CD4-positive, alpha-beta T cell treated with Interleukin-6 for 4 hours (primary cell): ENCODE data around the gene DHRSX.
"Not testable (repeated sequence)": the region's sequence is repeated elsewhere in the genome, so short reads cannot be mapped to it uniquely, and the experiment has no call there.

Experiments used
- DNase-seq: peaks from one replicate; pipeline ENCODE4 v3.0.0-alpha.2; 2020; ENCODE audit warnings: mixed read lengths

Gene DHRSX, protein sequence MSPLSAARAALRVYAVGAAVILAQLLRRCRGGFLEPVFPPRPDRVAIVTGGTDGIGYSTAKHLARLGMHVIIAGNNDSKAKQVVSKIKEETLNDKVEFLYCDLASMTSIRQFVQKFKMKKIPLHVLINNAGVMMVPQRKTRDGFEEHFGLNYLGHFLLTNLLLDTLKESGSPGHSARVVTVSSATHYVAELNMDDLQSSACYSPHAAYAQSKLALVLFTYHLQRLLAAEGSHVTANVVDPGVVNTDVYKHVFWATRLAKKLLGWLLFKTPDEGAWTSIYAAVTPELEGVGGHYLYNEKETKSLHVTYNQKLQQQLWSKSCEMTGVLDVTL

GRCh38 chrX:2500803-2501558 lies at the start of gene DHRSX, which contains the start of gene ZBED1:
Gene DHRSX (minus strand): TSS chrX:2500976. CDS start chrX:2500925, 51 bp downstream.
Gene ZBED1 (minus strand): TSS chrX:2500976. CDS start chrX:2490719, 10,257 bp downstream.
- DNase-seq, result peak; percentile 63

DNA sequence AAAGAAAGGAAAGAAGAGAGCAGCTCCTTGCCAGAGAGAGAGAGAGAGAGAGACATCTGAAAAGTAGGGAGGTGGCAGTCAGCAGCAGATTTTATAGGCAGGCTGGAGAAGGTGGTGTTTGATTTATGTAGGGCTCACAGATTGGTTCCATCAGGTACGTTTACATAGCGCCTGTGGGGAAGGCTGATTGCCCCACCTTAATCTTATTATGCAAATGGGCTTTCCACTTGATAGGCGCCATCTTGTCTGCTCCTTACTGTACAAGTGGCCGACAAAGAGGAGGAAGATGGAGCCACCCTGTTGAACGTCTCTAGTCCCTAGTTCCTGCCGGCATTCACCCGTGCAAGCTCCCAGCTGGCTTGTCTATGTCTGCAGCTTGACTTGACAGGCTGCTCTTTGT lies 49.1 kb upstream of the DHRSX start:
- no peak for DNase-seq

DNA sequence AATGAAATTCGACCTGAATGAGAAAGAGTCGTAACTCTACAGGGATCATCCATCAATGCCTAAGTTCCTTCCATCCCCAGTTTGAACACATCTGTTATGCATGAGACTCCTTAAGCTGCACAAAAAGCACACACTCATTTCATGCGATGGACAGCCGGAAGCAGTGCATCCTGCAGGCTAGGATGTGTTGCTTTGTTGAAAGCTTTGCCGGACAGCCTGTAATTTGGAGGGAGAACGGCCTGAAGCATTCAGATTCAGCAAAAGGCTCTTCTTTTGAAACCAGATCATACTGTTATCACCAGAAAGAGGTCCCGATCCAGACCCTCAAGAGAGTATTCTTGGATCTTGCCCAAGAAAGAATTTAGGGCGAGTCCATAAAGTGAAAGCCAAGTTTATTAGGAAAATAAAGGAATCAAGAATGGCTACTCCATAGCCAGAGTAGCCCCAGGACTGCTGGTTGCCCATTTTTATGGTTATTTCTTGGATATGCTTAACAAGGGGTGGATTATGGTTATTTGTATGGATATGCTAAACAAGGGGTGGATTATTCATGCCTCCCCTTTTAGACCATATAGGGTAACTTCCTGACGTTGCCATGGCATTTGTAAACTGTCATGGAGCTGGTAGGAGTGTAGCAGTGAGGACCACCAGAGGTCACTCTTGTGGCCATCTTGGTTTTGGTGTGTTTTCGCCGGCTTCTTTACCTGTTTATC lies 48.1 kb upstream of the DHRSX start:
- no peak for DNase-seq

DNA sequence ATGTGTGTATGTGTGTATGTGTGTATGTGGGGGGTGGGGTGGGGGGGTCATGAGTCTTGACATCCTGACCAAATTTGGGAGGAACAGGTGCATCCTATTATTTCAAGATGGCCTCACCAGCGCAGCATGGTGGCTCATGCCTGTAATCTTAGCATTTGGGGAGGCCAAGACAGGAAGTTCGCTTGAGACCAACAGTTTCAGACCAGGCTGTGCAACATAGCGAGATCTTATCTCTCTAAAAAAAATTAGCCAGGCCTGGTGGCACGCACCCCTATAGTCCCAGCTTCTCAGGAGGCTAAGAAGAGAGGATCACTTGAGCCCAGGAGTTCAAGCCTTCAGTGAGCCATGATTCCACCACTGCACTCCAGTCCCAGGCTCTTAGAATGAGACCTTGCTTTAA lies 47.0 kb upstream of the DHRSX start:
- DNase-seq, result no peak

DNA sequence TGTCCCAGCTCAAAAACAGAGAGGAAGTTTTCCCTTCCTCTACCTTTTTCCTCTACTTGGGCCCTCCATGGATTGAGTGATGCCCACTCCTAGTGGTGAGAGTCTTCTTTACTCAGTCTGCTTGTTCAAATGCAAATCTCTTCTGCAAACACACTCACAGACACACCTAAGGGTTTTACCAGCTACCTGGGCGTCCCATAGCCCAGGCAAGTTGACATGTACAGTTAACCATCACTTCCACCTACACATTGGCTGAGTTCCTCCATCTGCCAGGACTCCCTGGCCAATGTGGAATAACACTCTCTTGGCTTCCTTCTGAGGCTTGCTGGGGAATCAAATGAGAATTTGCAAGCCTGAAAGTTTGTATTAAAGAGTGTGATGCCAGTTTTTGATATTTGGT lies 45.7 kb upstream of the DHRSX start:
- no peak for DNase-seq

DNA sequence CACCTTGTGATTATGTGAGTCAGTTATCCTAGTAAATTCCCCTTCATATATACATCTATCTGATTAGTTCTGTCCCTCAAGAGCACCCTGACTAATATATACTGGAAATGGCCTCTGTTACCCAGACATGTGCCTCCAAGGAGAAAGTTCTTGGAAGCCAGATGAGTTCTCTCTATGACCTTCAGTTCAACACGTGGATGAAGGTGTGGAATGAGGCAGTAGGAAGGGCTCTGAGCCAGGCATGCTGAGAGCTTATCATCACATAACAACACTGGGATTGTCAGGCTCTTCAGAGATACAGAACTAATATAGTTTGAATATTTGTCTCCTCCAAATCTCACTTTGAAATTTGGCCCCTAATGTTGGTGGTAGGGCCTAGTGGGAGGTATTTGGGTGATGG lies 44.4 kb upstream of the DHRSX start:
- no peak for DNase-seq

- no peak for DNase-seq
Measured at GRCh38 chrX:2542826-2543521, 42.2 kb upstream of the DHRSX start.

GRCh38 chrX:2541603-2542002 lies 40.8 kb upstream of the DHRSX start:
- DNase-seq, result no peak

DNA sequence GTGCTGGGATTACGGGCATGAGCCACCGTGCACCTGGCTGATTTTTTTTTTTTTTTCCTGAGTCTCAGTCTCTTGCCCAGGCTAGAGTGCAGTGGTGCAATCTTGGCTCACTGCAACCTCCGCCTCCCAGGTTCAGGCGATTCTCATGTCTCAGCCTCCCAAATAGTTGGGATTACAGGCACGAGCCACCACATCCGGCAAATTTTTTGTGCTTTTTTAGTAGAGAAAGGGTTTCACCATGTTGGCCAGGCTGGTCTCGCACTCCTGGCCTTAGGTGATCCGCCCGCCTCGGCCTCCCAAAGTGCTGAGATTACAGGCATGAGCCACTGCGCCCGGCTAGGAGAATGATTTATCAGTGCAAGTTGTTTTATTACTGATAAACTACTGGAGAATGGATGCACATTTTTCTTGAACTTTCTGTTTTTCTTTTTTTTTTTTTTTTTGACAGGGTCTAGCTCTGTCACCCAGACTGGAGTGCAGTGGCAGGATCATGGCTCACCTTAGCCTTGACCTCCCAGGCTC lies 39.7 kb upstream of the DHRSX start:
- no peak for DNase-seq

- DNase-seq, result no peak
Measured at GRCh38 chrX:2539586-2539985, 38.8 kb upstream of the DHRSX start.

GRCh38 chrX:2538031-2538757 lies 37.4 kb upstream of the DHRSX start:
- DNase-seq, result no peak

GRCh38 chrX:2536974-2537373 lies 36.2 kb upstream of the DHRSX start:
- DNase-seq, result no peak

DNA sequence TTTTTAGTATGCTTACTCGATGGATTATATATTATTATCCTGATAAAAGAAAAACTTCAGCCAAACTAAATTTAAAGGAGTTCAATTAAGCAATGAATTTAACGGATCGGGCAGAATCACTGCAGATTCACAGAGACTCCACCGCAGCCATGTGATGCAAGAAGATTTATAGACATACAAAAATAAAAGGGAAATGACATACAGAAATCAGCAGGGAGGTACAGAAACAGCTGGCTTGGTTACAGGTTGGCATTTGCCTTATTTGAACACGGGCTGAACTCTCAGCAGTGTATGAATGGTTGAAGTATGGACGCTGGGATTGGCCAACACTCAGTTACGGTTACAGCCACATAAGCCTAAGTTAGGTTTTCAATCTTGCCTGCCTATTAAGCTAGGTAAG lies 35.4 kb upstream of the DHRSX start:
- no peak for DNase-seq

DNA sequence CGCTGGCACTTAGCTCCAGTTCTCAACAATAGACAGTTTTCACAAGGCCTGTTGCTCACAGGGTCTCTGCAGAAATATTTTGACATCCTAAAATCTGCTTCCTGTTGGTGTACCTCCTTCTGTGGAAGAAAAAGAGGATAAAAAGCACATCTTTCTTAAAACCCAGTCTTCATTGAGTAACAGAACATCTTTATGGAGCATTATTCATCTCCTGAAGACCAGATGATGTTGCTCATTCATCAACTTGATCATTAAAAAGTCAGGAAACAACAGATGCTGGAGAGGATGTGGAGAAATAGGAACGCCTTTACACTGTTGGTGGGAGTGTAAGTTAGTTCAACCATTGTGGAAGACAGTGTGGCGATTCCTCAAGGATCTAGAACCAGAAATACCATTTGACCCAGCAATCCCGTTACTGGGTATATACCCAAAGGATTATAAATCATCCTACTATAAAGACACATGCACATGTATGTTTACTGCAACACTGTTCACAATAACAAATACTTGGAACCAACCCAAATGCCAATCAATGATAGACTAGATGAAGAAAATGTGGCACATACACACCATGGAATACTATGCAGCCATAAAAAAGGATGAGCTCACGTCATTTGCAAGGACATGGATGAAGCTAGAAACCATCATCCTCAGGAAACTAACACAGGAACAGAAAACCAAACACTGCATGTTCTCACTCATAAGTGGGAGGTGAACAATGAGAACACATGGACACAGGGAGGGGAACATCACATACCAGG lies 33.7 kb upstream of the DHRSX start:
- not testable (repeated sequence) for DNase-seq

DNA sequence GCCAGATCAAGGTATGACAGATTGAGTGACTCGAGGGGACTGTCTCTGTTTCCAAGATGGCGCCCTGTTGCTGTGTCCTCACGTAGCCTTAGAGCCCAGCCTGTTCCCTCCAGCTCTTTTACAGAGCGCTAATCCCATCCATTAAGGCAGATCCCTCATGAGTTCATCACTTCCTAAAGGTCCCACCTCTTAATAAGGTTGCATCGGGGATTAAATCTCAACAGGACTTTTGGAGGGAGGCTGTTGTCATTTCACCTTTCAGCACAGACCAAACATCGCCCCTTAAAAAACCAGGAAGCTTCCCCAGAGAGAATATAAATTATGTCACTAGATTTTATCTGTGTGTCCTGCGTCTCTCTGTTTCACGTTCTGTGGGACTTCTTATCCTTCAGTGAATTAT lies 32.6 kb upstream of the DHRSX start:
- no peak for DNase-seq

GRCh38 chrX:2526390-2526789 lies 25.6 kb upstream of the DHRSX start:
- no peak for DNase-seq

DNA sequence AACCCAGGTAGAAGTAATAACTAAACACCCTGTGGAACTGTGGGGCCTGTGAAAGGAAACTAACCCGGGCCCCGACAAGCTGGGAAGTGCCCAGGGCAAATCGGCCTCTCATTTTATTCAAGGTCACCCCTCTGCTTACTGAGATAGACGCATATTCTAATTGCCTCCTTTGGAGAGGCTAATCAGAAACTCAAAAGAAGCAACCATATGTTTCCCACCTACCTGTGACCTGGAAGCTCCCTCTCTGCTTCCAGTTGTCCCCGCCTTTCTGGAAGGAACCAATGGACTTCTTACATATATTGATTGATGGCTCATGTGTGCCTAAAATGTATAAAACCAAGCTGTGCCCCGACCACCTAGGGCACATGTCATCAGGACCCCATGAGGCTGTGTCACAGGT lies 23.1 kb upstream of the DHRSX start:
- DNase-seq, result no peak

DNA sequence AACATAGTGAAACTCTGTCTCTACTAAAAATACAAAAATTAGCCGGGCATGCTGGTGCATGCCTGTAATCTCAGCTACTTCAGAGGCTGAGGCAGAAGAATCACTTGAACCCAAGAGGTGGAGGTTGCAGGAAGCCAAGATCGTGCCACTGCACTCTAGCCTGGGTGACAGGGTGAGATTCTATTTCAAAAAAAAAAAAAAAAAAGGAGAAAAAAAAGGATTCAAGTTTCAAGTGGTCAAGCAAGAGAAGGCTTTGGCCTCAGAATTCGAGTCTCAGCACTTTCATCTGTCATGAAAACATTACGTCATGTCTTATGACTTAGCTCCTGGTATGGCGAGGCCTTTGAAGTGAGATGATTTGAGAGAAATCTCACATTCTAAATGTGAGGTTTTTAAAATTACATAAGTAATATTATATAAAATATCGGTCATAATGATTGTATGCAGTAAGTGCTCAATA lies 21.2 kb upstream of the DHRSX start:
- DNase-seq, result no peak

DNA sequence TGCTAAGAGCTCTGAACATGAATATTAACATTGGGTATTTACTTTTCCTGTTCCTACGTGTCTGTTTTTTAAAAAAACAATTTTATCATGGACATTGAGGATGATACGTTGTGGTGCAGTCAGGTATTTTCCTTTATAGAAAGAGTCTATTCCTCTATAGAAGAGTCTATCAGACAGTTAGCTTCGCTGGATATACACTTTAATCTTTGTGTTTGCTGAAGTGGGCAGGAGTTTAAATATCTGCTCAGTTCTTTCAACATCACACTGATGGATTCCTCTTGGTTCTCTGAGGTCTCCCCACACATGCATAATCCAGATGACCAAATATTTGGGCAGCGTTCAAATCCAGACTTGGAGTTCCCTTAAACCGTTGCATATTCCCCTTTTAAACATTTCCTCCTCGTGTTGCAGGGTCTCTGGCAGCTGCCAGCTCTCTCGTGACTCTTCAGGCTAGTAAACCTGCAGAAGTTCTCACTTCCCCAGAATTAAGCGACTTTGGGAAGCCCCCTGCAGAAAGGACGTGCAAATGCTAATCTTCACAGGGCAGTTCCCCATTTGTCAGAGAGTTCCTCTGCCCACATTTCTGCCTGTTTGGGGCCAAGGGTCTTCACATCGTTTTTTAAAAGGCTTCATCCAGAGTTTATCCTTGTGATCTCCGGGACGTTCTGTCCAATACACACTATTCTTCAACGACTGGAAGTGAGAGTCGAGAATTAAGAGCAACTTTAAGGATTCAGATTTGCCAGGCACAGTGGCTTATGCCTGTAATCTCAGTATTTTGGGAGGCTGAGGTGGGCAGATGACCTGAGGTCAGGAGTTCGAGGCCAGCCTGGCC lies 20.5 kb upstream of the DHRSX start:
- no peak for DNase-seq

- no peak for DNase-seq
Measured at GRCh38 chrX:2520539-2520938, 19.8 kb upstream of the DHRSX start.
